Neural cell (in vitro differentiated cells): ENCODE data around the gene ANKRD44. TPM values are rescaled to one million over a fixed set of nuclear protein-coding genes. Genes with fewer than 3 reads are reported as not detected.

Experiments
- H2AFZ ChIP-seq: fragments of 200-600, 300-800 bp; sonication (generic), shearing (Covaris generic); 2 replicates; pipeline ENCODE4 v1.6.0; 2014; ENCODE audit warnings: low read depth, mild to moderate bottlenecking, antibody characterized with exemption, low read length, moderate library complexity
- H3F3A ChIP-seq: fragments of 200-600 bp; shearing (Covaris generic); 2 replicates; pipeline ENCODE4 v1.6.1; 2016; ENCODE audit warnings: mild to moderate bottlenecking, moderate library complexity, mixed read lengths, antibody characterized with exemption, low read length; ENCODE audit not compliant: insufficient read depth, poor library complexity, severe bottlenecking
- H3K27ac ChIP-seq: fragments of 200-600, 300-800 bp; sonication (generic), shearing (Covaris generic); 2 replicates; pipeline ENCODE4 v1.5.1; 2014; ENCODE audit warnings: mild to moderate bottlenecking, low read length, moderate library complexity
- H3K27me3 ChIP-seq: fragments of 300-800, 200-600 bp; sonication (generic), shearing (Covaris generic); 2 replicates; pipeline ENCODE4 v1.6.0; 2014; ENCODE audit warnings: mild to moderate bottlenecking, low read depth, low read length, moderate library complexity; ENCODE audit not compliant: insufficient read depth
- H3K36me3 ChIP-seq: fragments of 300-800, 200-600 bp; sonication (generic), shearing (Covaris generic); 2 replicates; pipeline ENCODE4 v1.5.1; 2014; ENCODE audit warnings: mild to moderate bottlenecking, antibody characterized with exemption, low read length, moderate library complexity; ENCODE audit not compliant: insufficient read depth
- H3K4me2 ChIP-seq: fragments of 300-800, 200-600 bp; sonication (generic), shearing (Covaris generic); 2 replicates; pipeline ENCODE4 v1.6.0; 2014; ENCODE audit warnings: mild to moderate bottlenecking, low read length
- H3K4me3 ChIP-seq: fragments of 300-800, 200-600 bp; sonication (generic), shearing (Covaris generic); 2 replicates; pipeline ENCODE4 v1.5.1; 2014; ENCODE audit warnings: mild to moderate bottlenecking, low read length, moderate library complexity
- H3K79me2 ChIP-seq: fragments of 200-600 bp; shearing (Covaris generic); replicated peaks from 2 replicates; pipeline ENCODE4 v1.6.0; 2014; ENCODE audit warnings: mild to moderate bottlenecking, low read length, moderate library complexity; ENCODE audit not compliant: insufficient read depth
- H3K9ac ChIP-seq: fragments of 300-800, 200-600 bp; sonication (generic), shearing (Covaris generic); 2 replicates; pipeline ENCODE4 v1.6.1; 2016; ENCODE audit warnings: mild to moderate bottlenecking, low read length, mixed read lengths
- H3K9me2 ChIP-seq: fragments of 200-600 bp; shearing (Covaris generic); 2 replicates; pipeline ENCODE4 v1.6.1; 2016; ENCODE audit warnings: mild to moderate bottlenecking, low read length, mixed read lengths; ENCODE audit not compliant: insufficient read depth
- H3K9me3 ChIP-seq: fragments of 200-600, 300-800 bp; sonication (generic), shearing (Covaris generic); 2 replicates; pipeline ENCODE4 v1.6.1; 2016; ENCODE audit warnings: mild to moderate bottlenecking, mixed run types, low read length, moderate library complexity, mixed read lengths
- H4K20me1 ChIP-seq: fragments of 200-600 bp; shearing (Covaris generic); 2 replicates; pipeline ENCODE4 v1.6.1; 2016; ENCODE audit warnings: mild to moderate bottlenecking, mixed run types; ENCODE audit not compliant: insufficient read depth
- CTCF ChIP-seq: fragments of 450-650 bp; IDR thresholded peaks from 2 replicates; pipeline ENCODE4 v1.5.1; 2014; ENCODE audit warnings: antibody characterized with exemption, mild to moderate bottlenecking, moderate library complexity; ENCODE audit not compliant: poor library complexity, severe bottlenecking
- EP300 ChIP-seq: fragments of 450-650 bp; conservative IDR thresholded peaks from 2 replicates; pipeline ENCODE4 v1.6.1; 2014; ENCODE audit warnings: antibody characterized with exemption, mild to moderate bottlenecking, moderate library complexity; ENCODE audit not compliant: poor library complexity, severe bottlenecking
- EZH2 ChIP-seq: fragments of 200-600, 300-800 bp; shearing (Covaris generic), sonication (generic); IDR thresholded peaks from 2 replicates; pipeline ENCODE4 v1.6.1; 2014; ENCODE audit warnings: antibody characterized with exemption, low read length, borderline replicate concordance, mild to moderate bottlenecking; ENCODE audit not compliant: insufficient read depth, poor library complexity, severe bottlenecking
- MXI1 ChIP-seq: fragments of 450-650 bp; conservative IDR thresholded peaks from 2 replicates; pipeline ENCODE4 v1.6.1; 2014; ENCODE audit warnings: antibody characterized with exemption, mild to moderate bottlenecking; ENCODE audit not compliant: poor library complexity, severe bottlenecking
- POLR2AphosphoS5 ChIP-seq: IDR thresholded peaks from 2 replicates; pipeline ENCODE4 v1.6.1; 2012
- RAD21 ChIP-seq: fragments of 450-650 bp; conservative IDR thresholded peaks from 2 replicates; pipeline ENCODE4 v1.6.1; 2014; ENCODE audit warnings: antibody characterized with exemption, mild to moderate bottlenecking, moderate library complexity
- REST ChIP-seq: IDR thresholded peaks from 2 replicates; pipeline ENCODE4 v1.6.1; 2012; ENCODE audit warnings: borderline replicate concordance
- SMC3 ChIP-seq: fragments of 450-650 bp; conservative IDR thresholded peaks from 2 replicates; pipeline ENCODE4 v1.6.1; 2014; ENCODE audit warnings: antibody characterized with exemption, mild to moderate bottlenecking, moderate library complexity; ENCODE audit not compliant: poor library complexity
- TAF1 ChIP-seq: IDR thresholded peaks from 2 replicates; pipeline ENCODE4 v1.6.1; 2012; ENCODE audit warnings: low read depth
- polyA plus RNA-seq: library from polyadenylated mRNA; depleted of rRNA; stranded (reverse); fragments of >200 nt; gene quantifications from 2 replicates; pipeline ENCODE4 v1.2.3, GENCODE V29; 2014

ANKRD44 gene
- polyA plus RNA-seq, 1 donor from 2014 or later, result 94.3 TPM

GRCh38 chr2:197264332-197264731 is 46.2 kb downstream of the ANKRD44 start:
- H3K4me2 ChIP-seq, result no peak overlapping the region
- H4K20me1 ChIP-seq, result no peaks in the 10 kb centered on the region
- H3K9ac ChIP-seq, result no peak overlapping the region
- H3K27me3 ChIP-seq, result no peaks in the 10 kb centered on the region
- H3K9me3 ChIP-seq, result no peaks in the 10 kb centered on the region
- H3K4me3 ChIP-seq, result no peak overlapping the region
- no peaks in the 10 kb centered on the region for H3K9me2 ChIP-seq
- H3K36me3 ChIP-seq, result no peaks in the 10 kb centered on the region
- TF ChIP-seq MXI1 (no peak), POLR2AphosphoS5 (no peak), RAD21 (no peak), REST (no peak), CTCF (no peak), EZH2 (no peak), EP300 (no peak)
- no peaks in the 10 kb centered on the region for H3K79me2 ChIP-seq
- no peaks in the 10 kb centered on the region for H3F3A ChIP-seq
- no peak overlapping the region for H2AFZ ChIP-seq
- no peak overlapping the region for H3K27ac ChIP-seq

DNA sequence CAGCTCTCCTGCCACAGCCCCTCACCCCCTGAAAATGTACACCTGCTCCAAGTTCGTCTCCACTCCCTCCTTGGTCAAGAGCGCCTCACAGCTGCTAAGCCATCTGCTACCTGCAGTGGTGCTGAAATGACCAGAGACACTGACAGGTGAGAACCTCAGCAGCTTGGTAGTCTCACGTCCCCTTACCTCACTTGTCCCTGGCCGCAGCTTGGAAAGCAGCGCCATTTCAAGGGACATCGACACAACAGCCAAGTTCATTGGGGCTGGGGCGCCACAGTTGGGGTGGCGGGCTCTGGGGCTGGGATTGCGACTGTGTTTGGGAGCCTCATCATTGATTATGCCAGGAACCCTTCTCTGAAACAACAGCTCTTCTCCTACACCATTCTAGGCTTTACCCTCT is 47.5 kb downstream of the ANKRD44 start:
- TF ChIP-seq SMC3, result no peak
- TF ChIP-seq MXI1, result no peak
- TF ChIP-seq EP300, result no peak
- no peak for TF ChIP-seq CTCF
- no peak for TF ChIP-seq TAF1
- TF ChIP-seq REST, result no peak
- TF ChIP-seq RAD21, result no peak
- no peak for TF ChIP-seq EZH2
- no peak for TF ChIP-seq POLR2AphosphoS5
- no peak overlapping the region for H2AFZ ChIP-seq
- no peaks in the 10 kb centered on the region for H3K9me3 ChIP-seq
- H4K20me1 ChIP-seq, result no peaks in the 10 kb centered on the region
- no peak overlapping the region for H3K9ac ChIP-seq
- H3K4me3 ChIP-seq, result no peak overlapping the region
- no peak overlapping the region for H3K4me2 ChIP-seq
- H3K79me2 ChIP-seq, result no peaks in the 10 kb centered on the region
- no peak overlapping the region for H3K27ac ChIP-seq
- no peaks in the 10 kb centered on the region for H3K9me2 ChIP-seq
- no peaks in the 10 kb centered on the region for H3K27me3 ChIP-seq
- H3K36me3 ChIP-seq, result no peaks in the 10 kb centered on the region
- no peaks in the 10 kb centered on the region for H3F3A ChIP-seq
